Activated CD4-positive, alpha-beta memory T cell treated with anti-CD3 and anti-CD28 coated beads for 36 hours (primary cell): ENCODE results near the gene HGFAC. TPM values are rescaled to one million over a fixed set of nuclear protein-coding genes. Genes with fewer than 3 reads are reported as not detected.

ENCODE experiments used
- CTCF ChIA-PET: fragments of 350-600 bp; sonication (Branson Sonifier 250); formaldehyde crosslinking; loops from one replicate; lab custom pipeline; 2021; ENCODE audit warnings: antibody characterized with exemption, inconsistent platforms; lab: Charles Lee
- POLR2A ChIA-PET: fragments of 350-600 bp; sonication (Branson Sonifier 250); formaldehyde crosslinking; loops from one replicate; lab custom pipeline; 2021; ENCODE audit warnings: antibody characterized with exemption; lab: Charles Lee
- DNase-seq: peaks from one replicate; pipeline ENCODE4 v3.0.0-alpha.2; 2020
- H3K27ac Mint-ChIP-seq: one replicate; pipeline ENCODE4 v1.8.0; 2021; ENCODE audit warnings: mixed read lengths
- H3K27me3 Mint-ChIP-seq: one replicate; pipeline ENCODE4 v1.8.0; 2021; ENCODE audit warnings: mixed read lengths
- H3K36me3 Mint-ChIP-seq: one replicate; pipeline ENCODE4 v1.8.0; 2021; ENCODE audit warnings: mixed read lengths
- H3K4me1 Mint-ChIP-seq: one replicate; pipeline ENCODE4 v1.8.0; 2021; ENCODE audit warnings: low read depth, mixed read lengths
- H3K4me3 Mint-ChIP-seq: one replicate; pipeline ENCODE4 v1.8.0; 2021; ENCODE audit warnings: mild to moderate bottlenecking, mixed read lengths
- H3K9me3 Mint-ChIP-seq: one replicate; pipeline ENCODE4 v1.8.0; 2021; ENCODE audit warnings: mixed read lengths
- intact Hi-C: fragments of 100-400 bp; cut with micrococcal nuclease; formaldehyde crosslinking; loops from one replicate; pipeline ENCODE4 v1.15.1; 2023
- total RNA-seq, 2 experiments: library from RNA; stranded (reverse); gene quantifications; one replicate each; pipeline ENCODE4 v1.2.3, GENCODE V29; 2021

Gene HGFAC
- total RNA-seq, 2 experiments from 2014 or later: not detected

DNA sequence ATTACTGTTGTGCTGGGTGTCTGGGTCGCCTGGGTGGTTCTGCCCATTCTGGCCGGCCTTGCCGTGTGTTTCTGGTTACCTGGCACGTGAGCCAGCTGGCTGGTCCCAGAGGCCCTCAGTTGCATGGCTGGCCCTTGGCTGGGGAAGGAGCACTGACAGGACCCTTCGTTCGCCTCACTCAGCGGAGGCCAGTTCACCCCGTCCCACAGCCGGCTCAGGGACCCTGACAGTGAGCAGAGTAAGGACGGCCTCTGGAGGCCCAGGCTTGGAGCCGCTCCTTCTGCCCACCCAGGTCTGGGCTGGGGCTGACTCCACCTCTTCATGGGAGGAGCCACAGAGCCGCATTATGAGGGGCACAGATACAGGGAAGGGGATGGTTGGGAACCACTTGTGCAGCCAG is 20.3 kb upstream of the HGFAC start:
- H3K9me3 Mint-ChIP-seq: no peaks in the 10 kb centered on the region
- intact Hi-C loops: no loop called here
- H3K27ac Mint-ChIP-seq: no peak overlapping the region
- ChIA-PET CTCF (no interaction called here), POLR2A (no interaction called here)
- DNase-seq: no peak
- no peak overlapping the region for H3K4me3 Mint-ChIP-seq
- H3K36me3 Mint-ChIP-seq: no peaks in the 10 kb centered on the region
- H3K27me3 Mint-ChIP-seq: no peaks in the 10 kb centered on the region
- H3K4me1 Mint-ChIP-seq: no peaks in the 10 kb centered on the region

GRCh38 chr4:3422241-3422801 is 19.4 kb upstream of the HGFAC start:
- no peak overlapping the region for H3K4me3 Mint-ChIP-seq
- H3K27me3 Mint-ChIP-seq: no peaks in the 10 kb centered on the region
- H3K4me1 Mint-ChIP-seq: no peaks in the 10 kb centered on the region
- H3K36me3 Mint-ChIP-seq: no peaks in the 10 kb centered on the region
- H3K27ac Mint-ChIP-seq: no peak overlapping the region
- ChIA-PET CTCF (no interaction called here), POLR2A (no interaction called here)
- intact Hi-C loops: no loop called here
- H3K9me3 Mint-ChIP-seq: no peaks in the 10 kb centered on the region
- no peak for DNase-seq

GRCh38 chr4:3422808-3423297 is 18.9 kb upstream of the HGFAC start:
- Mint-ChIP-seq H3K27ac (no peak overlapping the region), H3K4me3 (no peak overlapping the region), H3K27me3 (no peaks in the 10 kb centered on the region), H3K4me1 (no peaks in the 10 kb centered on the region), H3K9me3 (no peaks in the 10 kb centered on the region), H3K36me3 (no peaks in the 10 kb centered on the region)
- ChIA-PET CTCF (no interaction called here), POLR2A (no interaction called here)
- no peak for DNase-seq
- intact Hi-C loops: no loop called here

DNA sequence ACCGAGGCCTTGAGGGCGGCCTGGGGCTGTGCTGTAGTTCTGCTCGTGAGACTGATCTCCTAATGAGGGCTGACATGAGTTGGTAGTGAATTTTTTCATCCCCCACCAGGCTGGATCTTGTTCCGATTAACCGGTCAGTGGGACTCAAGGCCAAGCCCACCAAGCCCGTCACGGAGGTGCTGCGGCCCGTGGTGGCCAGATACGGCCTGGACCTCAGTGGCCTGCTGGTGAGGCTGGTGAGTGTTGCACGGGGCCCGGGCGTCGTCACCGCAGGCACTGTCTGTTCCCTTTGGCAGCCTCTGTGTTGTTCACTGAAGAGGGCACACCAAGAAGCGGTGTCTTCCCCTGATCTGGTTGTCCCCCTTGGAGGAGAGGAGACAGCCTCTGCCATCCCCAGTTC is 18.4 kb upstream of the HGFAC start:
- DNase-seq: no peak
- H3K4me1 Mint-ChIP-seq: no peaks in the 10 kb centered on the region
- no peak overlapping the region for H3K27ac Mint-ChIP-seq
- POLR2A ChIA-PET: no interaction called here
- intact Hi-C loops: no loop called here
- CTCF ChIA-PET: no interaction called here
- no peaks in the 10 kb centered on the region for H3K36me3 Mint-ChIP-seq
- H3K9me3 Mint-ChIP-seq: no peaks in the 10 kb centered on the region
- H3K4me3 Mint-ChIP-seq: no peak overlapping the region
- no peaks in the 10 kb centered on the region for H3K27me3 Mint-ChIP-seq

DNA sequence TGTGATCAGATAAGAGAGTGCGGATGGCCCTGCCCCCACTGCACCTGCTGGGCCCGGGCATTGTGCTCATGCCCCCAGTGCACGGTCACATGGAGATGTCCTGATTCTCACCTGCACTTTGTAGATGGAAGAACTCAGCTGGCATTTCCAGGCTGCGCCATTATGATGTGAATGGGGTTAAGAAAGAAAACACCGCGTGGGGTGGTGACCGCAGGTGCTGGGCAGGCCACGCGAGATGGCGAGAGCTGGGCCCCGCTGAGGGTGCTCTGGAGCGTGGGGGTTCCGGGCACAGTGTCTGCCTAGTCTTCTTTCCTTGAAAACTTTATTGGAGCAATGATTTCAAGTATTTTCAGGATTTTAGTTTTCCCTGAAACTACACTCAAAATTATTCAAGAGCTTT is 17.8 kb upstream of the HGFAC start:
- ChIA-PET POLR2A (no interaction called here), CTCF (no interaction called here)
- no peak overlapping the region for H3K4me3 Mint-ChIP-seq
- H3K36me3 Mint-ChIP-seq: no peaks in the 10 kb centered on the region
- intact Hi-C loops: no loop called here
- DNase-seq: no peak
- H3K4me1 Mint-ChIP-seq: no peaks in the 10 kb centered on the region
- no peaks in the 10 kb centered on the region for H3K9me3 Mint-ChIP-seq
- H3K27me3 Mint-ChIP-seq: no peaks in the 10 kb centered on the region
- no peak overlapping the region for H3K27ac Mint-ChIP-seq

DNA sequence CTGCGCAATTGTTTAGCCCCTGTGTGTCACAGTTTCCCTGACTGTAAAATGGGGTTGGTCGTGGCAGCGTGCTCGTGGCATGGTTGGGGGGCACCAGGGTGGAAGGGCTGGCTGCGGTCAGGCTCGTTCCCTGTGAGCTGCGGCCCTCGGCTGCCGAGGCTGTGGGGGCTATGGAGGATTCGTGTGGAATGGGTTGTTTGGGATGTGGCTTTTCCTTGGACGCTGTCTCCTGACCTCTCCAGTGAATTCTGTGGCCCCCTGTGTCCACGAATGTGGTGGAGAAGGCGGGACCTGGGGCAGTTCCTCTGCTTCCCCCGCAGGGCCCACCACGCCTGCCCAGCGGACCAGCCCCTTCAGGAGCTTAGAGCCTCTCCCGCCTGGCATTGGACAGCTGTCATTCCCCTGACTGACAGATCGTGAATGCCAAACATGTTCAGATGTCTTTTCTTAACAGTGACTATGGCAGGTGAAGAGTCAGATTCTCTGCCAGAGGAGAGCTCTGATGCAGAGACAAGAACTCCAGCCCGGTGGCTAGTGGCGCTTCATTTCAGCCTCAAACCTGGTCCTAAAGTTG is 17.2 kb upstream of the HGFAC start:
- H3K27me3 Mint-ChIP-seq: no peaks in the 10 kb centered on the region
- H3K36me3 Mint-ChIP-seq: no peaks in the 10 kb centered on the region
- H3K9me3 Mint-ChIP-seq: no peaks in the 10 kb centered on the region
- ChIA-PET CTCF (no interaction called here), POLR2A (no interaction called here)
- intact Hi-C loops: no loop called here
- no peaks in the 10 kb centered on the region for H3K4me1 Mint-ChIP-seq
- DNase-seq: no peak
- no peak overlapping the region for H3K27ac Mint-ChIP-seq
- H3K4me3 Mint-ChIP-seq: no peak overlapping the region

- H3K4me1 Mint-ChIP-seq: no peaks in the 10 kb centered on the region
- CTCF ChIA-PET: interaction anchor here (0.9 kb wide), 1 partner anchor 54 kb away, joined by 3 read pairs; no protein-coding TSS in a partner anchor
- no peaks in the 10 kb centered on the region for H3K9me3 Mint-ChIP-seq
- no peak overlapping the region for H3K4me3 Mint-ChIP-seq
- H3K36me3 Mint-ChIP-seq: no peaks in the 10 kb centered on the region
- intact Hi-C loops: no loop called here
- H3K27me3 Mint-ChIP-seq: no peaks in the 10 kb centered on the region
- DNase-seq: no peak
- H3K27ac Mint-ChIP-seq: no peak overlapping the region
- POLR2A ChIA-PET: interaction anchor here (1.0 kb wide), 1 partner anchor 31 kb away, joined by 3 read pairs; no protein-coding TSS in a partner anchor
Measured at GRCh38 chr4:3426465-3427133, 15.2 kb upstream of the HGFAC start.

- POLR2A ChIA-PET: no interaction called here
- H3K27ac Mint-ChIP-seq: no peak overlapping the region
- no peaks in the 10 kb centered on the region for H3K9me3 Mint-ChIP-seq
- H3K4me3 Mint-ChIP-seq: no peak overlapping the region
- intact Hi-C loops: no loop called here
- no peak for DNase-seq
- H3K27me3 Mint-ChIP-seq: no peaks in the 10 kb centered on the region
- no peaks in the 10 kb centered on the region for H3K4me1 Mint-ChIP-seq
- CTCF ChIA-PET: interaction anchor here (0.9 kb wide), 1 partner anchor 54 kb away, joined by 3 read pairs; no protein-coding TSS in a partner anchor
- H3K36me3 Mint-ChIP-seq: no peaks in the 10 kb centered on the region
Measured at GRCh38 chr4:3427134-3427476, 14.7 kb upstream of the HGFAC start.

GRCh38 chr4:3427706-3428446 is 13.9 kb upstream of the HGFAC start:
- POLR2A ChIA-PET: no interaction called here
- no peak overlapping the region for H3K27ac Mint-ChIP-seq
- no peaks in the 10 kb centered on the region for H3K36me3 Mint-ChIP-seq
- CTCF ChIA-PET: interaction anchor here (0.9 to 1.1 kb wide), 2 partner anchors 16 to 53 kb away, joined by 3 to 4 read pairs; no protein-coding TSS in a partner anchor
- no peaks in the 10 kb centered on the region for H3K27me3 Mint-ChIP-seq
- H3K4me3 Mint-ChIP-seq: no peak overlapping the region
- H3K4me1 Mint-ChIP-seq: no peaks in the 10 kb centered on the region
- no peak for DNase-seq
- no peaks in the 10 kb centered on the region for H3K9me3 Mint-ChIP-seq
- intact Hi-C loops: no loop called here

DNA sequence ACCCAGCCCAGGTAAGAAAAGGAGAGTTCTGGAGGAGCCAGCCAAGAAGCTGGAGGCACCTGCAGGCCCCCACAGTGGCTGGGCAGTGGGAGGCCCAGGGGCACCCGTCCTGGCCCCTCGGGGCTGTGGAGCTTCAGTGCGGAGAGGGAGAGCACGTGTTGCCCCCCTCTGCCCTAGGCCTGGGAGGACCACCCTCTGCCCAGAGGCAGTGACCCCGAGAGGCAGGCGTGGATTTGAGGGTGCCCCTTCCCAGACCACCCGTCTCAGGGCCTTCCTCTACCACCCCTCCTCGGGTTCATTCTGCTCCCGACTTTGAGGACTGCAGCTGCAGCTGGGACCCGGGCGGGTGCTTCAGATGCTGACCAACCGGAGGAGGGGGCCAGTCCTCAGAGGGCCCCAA is 12.1 kb upstream of the HGFAC start:
- Mint-ChIP-seq H3K9me3 (no peaks in the 10 kb centered on the region), H3K36me3 (no peaks in the 10 kb centered on the region), H3K27ac (no peak overlapping the region), H3K4me3 (no peak overlapping the region), H3K27me3 (no peaks in the 10 kb centered on the region), H3K4me1 (no peaks in the 10 kb centered on the region)
- intact Hi-C loops: no loop called here
- POLR2A ChIA-PET: no interaction called here
- CTCF ChIA-PET: no interaction called here
- DNase-seq: no peak

GRCh38 chr4:3430524-3430923 is 11.2 kb upstream of the HGFAC start:
- H3K4me1 Mint-ChIP-seq: no peaks in the 10 kb centered on the region
- H3K36me3 Mint-ChIP-seq: no peaks in the 10 kb centered on the region
- CTCF ChIA-PET: no interaction called here
- no peak overlapping the region for H3K4me3 Mint-ChIP-seq
- POLR2A ChIA-PET: no interaction called here
- no peaks in the 10 kb centered on the region for H3K27me3 Mint-ChIP-seq
- H3K27ac Mint-ChIP-seq: no peak overlapping the region
- DNase-seq: no peak
- H3K9me3 Mint-ChIP-seq: no peaks in the 10 kb centered on the region
- intact Hi-C loops: no loop called here

GRCh38 chr4:3431446-3431993 is 10.2 kb upstream of the HGFAC start:
- no peak for DNase-seq
- Mint-ChIP-seq H3K36me3 (no peaks in the 10 kb centered on the region), H3K4me3 (no peak overlapping the region), H3K9me3 (no peaks in the 10 kb centered on the region), H3K27ac (no peak overlapping the region), H3K4me1 (no peaks in the 10 kb centered on the region), H3K27me3 (no peaks in the 10 kb centered on the region)
- intact Hi-C loops: no loop called here
- POLR2A ChIA-PET: no interaction called here
- CTCF ChIA-PET: no interaction called here
